ENCODE data around the gene C1orf116. TPM values are rescaled to one million over a fixed set of nuclear protein-coding genes. Genes with fewer than 3 reads are reported as not detected.

C1orf116 gene
- total RNA-seq, 1 donor from 2014 or later, result not detected

DNA sequence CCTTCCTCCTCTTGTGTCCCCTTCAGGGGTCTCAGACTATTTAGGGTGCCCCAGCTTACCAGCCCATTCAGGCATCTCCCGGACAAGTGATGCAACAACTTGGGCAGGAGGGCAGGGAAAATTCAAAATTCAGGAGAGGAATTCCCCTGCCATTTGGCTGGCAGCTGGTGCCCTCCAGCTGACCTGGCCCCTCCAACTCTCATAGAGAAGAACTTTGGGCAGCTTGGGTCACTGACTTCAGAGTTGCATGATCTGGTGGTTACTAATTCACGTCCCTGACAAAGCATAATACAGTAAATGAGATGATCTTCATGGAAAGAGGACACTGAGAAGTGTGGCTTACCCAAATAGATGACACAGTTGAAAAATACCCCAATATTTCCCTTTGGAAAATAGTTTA, 62.1 kb downstream of the C1orf116 start, which contains the start of gene FCAMR:
Gene FCAMR, minus strand, starts transcription at position 15 of the 400 bp plus-strand sequence. CDS start 335 bp downstream, outside the sequence.
- intact Hi-C loops (cut with micrococcal nuclease), result no loop called here
- Mint-ChIP-seq H3K9me3 (no peaks in the 10 kb centered on the region), H3K4me3 (no peak within 1 kb of the TSS), H3K27me3 (peaks cover 35% of the 10 kb centered on the region), H3K27ac (no peak within 1 kb of the TSS), H3K4me1 (peaks cover 27% of the 10 kb centered on the region), H3K36me3 (ENCODE audit: low read depth) (no peaks in the 10 kb centered on the region)
- no peak for DNase-seq

DNA sequence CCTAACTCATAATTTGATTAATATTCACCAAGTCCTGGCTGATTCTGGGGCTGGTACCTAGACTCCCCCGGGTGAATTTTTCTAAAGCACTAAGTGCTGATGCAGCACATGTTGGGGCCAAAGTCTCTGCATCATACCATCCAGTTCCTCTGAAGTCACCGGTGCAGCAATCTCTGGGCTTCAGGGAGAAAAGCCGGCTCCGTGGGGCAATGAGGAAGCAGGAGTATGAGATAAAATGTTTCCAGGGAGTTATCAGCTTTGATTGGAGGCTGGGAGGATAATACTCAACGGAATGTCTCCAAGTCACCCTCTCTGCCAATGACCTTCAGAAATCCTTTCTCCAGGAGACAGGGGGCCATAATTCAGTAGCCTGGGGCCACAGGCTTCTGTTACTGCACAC, 63.5 kb downstream of the C1orf116 start:
- no peaks in the 10 kb centered on the region for H3K36me3 Mint-ChIP-seq (ENCODE audit: low read depth)
- intact Hi-C loops (cut with micrococcal nuclease), result no loop called here
- no peak overlapping the region for H3K4me3 Mint-ChIP-seq
- H3K4me1 Mint-ChIP-seq, result peaks cover 29% of the 10 kb centered on the region
- DNase-seq, result no peak
- H3K27ac Mint-ChIP-seq, result no peak overlapping the region
- H3K27me3 Mint-ChIP-seq, result peaks cover 35% of the 10 kb centered on the region
- H3K9me3 Mint-ChIP-seq, result no peaks in the 10 kb centered on the region

Other genes starting within 250 kb of the C1orf116 start
- not detected in 2 replicates for gene IL20, start 167.1 kb downstream of the C1orf116 start, total RNA-seq
- 5.1 and 5.9 TPM in 2 replicates for gene IL24, start 135.3 kb downstream of the C1orf116 start, total RNA-seq
- 19.6 and 23.2 TPM in 2 replicates for gene FCMR, start 110.8 kb downstream of the C1orf116 start, total RNA-seq
- 0.07 TPM in 1 of 2 replicates, not detected in the other for gene PIGR, start 86.3 kb downstream of the C1orf116 start, total RNA-seq
- not detected in 2 replicates for gene FCAMR, start 62.3 kb downstream of the C1orf116 start, total RNA-seq
- gene YOD1, start 18.5 kb upstream of the C1orf116 start, total RNA-seq, result 7.8 and 8.0 TPM in 2 replicates
- gene PFKFB2, start 20.5 kb upstream of the C1orf116 start, total RNA-seq, result 2.6 and 3.5 TPM in 2 replicates
- 0.43 and 0.82 TPM in 2 replicates for gene C4BPB, start 56.1 kb upstream of the C1orf116 start, total RNA-seq
- gene C4BPA, start 71.5 kb upstream of the C1orf116 start, total RNA-seq, result not detected in 2 replicates

All from activated CD4-positive, alpha-beta T cell treated with anti-CD3 and anti-CD28 coated beads, Interleukin-2, amount 10 ng/mL, durations not matched to agents 24 days and 14 days (primary cell).